GM12872 (cell line): ENCODE measurements around the gene PFKP.

Experiments used
- TF ChIP-seq, protein P1 (sequence below): IDR thresholded peaks from 3 replicates; pipeline ENCODE4 v1.5.1; 2011; ENCODE audit warnings: low read depth, mild to moderate bottlenecking, low read length, moderate library complexity; ENCODE audit not compliant: insufficient read depth

PFKP gene

GRCh38 chr10:3057946-3058345 is 9.4 kb upstream of the PFKP start:
- TF ChIP-seq, protein P1, sequence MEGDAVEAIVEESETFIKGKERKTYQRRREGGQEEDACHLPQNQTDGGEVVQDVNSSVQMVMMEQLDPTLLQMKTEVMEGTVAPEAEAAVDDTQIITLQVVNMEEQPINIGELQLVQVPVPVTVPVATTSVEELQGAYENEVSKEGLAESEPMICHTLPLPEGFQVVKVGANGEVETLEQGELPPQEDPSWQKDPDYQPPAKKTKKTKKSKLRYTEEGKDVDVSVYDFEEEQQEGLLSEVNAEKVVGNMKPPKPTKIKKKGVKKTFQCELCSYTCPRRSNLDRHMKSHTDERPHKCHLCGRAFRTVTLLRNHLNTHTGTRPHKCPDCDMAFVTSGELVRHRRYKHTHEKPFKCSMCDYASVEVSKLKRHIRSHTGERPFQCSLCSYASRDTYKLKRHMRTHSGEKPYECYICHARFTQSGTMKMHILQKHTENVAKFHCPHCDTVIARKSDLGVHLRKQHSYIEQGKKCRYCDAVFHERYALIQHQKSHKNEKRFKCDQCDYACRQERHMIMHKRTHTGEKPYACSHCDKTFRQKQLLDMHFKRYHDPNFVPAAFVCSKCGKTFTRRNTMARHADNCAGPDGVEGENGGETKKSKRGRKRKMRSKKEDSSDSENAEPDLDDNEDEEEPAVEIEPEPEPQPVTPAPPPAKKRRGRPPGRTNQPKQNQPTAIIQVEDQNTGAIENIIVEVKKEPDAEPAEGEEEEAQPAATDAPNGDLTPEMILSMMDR, result no peak

- TF ChIP-seq, protein P1, result no peak
Observed at GRCh38 chr10:3059974-3060373, 7.4 kb upstream of the PFKP start.

GRCh38 chr10:3060481-3060889 is 6.9 kb upstream of the PFKP start:
- TF ChIP-seq, protein P1, result no peak

DNA sequence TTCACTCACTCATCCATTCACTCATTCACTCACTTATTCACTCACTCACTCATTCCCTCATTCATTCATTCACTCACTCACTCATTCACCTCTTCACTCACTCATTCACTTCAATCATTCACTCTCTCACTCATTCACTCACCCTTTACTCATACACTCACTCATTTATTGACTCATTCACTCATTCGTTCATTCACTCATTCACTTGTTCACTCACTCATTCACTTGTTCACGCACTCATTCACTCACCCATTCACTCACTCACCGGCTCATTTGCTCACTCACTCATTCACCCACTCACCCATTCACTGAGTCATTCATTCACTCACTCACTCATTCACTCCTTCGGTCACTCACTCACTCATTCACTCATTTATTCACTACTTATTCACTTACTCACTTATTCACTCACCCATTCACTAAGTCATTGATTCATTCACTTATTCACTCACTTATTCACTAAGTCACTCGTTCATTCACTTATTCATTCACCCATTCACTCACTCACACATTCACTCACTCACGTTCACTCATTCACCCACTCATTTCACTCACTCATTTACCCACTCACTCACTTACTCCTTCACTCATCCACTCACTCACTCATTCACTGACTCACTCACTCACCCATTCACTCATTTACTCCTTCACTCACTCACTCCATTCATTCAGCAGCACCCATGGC is 4.7 kb upstream of the PFKP start:
- TF ChIP-seq, protein P1, result no peak

DNA sequence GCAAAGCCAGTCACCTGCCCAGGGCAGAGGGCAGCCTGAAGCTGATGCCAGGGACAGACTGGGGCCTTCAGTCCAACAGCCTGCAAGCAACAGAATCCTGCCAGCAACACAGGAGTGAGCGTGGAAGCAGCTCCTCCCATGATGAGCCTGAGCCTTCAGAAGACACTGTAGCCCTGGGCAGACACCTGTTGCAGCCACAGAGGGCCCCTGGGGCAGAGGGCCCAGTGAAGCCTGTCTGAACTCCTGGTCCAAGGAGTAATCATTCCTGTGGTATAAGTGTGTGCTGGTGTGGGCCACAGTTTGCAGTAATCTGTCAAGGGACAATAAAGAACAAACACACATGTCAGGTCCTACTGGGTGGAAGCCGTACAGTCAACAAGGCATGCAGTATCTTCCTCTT is 2.9 kb upstream of the PFKP start:
- TF ChIP-seq, protein P1, result no peak

- TF ChIP-seq, protein P1, result no peak
Observed at GRCh38 chr10:3065622-3066021, 1.7 kb upstream of the PFKP start.

DNA sequence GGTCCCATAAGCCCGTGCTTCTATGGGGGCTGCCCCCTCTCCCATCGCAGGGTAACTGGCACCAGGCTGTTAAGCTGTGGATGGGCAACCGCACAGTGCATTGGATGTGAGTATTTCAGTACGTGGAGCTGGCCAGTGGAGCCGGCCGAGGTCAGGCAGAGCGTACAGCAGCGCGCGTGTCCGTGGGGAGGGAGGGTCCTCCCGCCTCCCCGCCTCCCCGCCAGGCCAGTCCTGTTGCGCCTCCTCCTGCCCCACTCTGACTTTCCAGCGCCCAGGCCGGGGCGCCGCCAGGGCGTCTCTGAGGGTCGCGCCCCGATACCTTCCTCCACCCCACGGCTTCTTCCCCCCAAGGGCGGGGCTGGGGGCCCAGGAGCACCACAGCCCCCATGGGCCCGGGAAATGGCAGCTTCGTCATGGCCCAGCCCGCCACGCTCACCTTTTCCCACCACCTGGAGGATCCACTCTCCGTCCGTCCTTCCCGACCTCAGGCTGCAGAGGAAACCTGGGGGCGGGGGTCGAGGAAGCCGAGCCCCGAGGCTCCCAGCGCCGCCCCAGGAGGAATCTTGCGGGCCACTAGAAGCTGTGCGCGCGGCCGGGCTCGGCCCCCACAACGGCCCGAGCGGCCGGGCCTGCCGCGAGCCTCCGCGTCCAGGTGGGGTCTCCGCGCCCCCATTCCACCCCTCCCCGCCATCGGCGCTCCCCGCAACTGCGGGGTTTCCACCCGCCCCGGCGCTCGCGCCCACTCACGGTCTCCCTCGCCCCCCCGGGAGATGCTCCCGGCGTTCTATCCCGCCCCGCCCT is 831 bp upstream of the PFKP start:
- TF ChIP-seq, protein P1, result no peak
